HL-60 (cell line): ENCODE results near the gene BLVRA.

Source experiments
- CTCF ChIP-seq: IDR thresholded peaks from one replicate; pipeline ENCODE4 v1.5.1; 2011; ENCODE audit warnings: low read length, control low read depth, inconsistent platforms; ENCODE audit not compliant: insufficient read depth
- GABPA ChIP-seq: IDR thresholded peaks from 2 replicates; pipeline ENCODE4 v1.6.1; 2012; ENCODE audit warnings: low read depth
- POLR2AphosphoS5 ChIP-seq: IDR thresholded peaks from 2 replicates; pipeline ENCODE4 v1.6.1; 2012; ENCODE audit warnings: low read depth
- REST ChIP-seq: IDR thresholded peaks from 2 replicates; pipeline ENCODE4 v1.6.1; 2012; ENCODE audit warnings: low read depth; ENCODE audit not compliant: insufficient replicate concordance

- no peak for TF ChIP-seq CTCF
- no peak for TF ChIP-seq REST
- no peak for TF ChIP-seq POLR2AphosphoS5
- no peak for TF ChIP-seq GABPA
Measured at GRCh38 chr7:43742692-43743091, 15.8 kb upstream of the BLVRA start.
